ENCODE data around the gene CTRB1. TPM values are rescaled to one million over a fixed set of nuclear protein-coding genes. Genes with fewer than 3 reads are reported as not detected.
"Not testable (repeated sequence)": the region's sequence is repeated elsewhere in the genome, so short reads cannot be mapped to it uniquely, and the experiment has no call there.

The CTRB1 gene
- total RNA-seq, 2 donors from 2014 or later: 19.1 TPM; not detected in 1

DNA sequence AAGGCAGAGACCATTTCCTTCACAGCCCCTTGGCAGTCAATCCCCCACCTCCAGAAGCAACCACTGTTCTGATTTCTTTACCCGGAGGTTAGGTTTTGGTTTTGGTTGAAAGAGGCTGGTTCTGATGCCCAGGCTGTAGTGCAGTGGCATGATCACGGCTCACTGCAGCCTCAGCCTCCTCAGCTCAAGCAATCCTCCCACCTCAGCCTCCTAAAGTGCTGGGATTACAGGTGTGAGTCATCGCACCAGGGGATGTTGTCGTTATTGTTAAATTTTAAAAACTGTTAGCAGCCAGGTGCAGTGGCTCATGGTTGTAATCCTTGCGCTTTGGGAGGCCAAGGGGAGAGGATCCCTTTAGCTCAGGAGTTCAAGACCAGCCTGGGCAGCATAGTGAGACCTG, 8.8 kb upstream of the CTRB1 start:
- Histone ChIP-seq H3K27ac (no peak overlapping the region), H3K9me3 (no peaks in the 10 kb centered on the region), H3K27me3 (no peaks in the 10 kb centered on the region), H3K36me3 (no peaks in the 10 kb centered on the region), H3K4me1 (no peaks in the 10 kb centered on the region), H3K4me3 (no peak overlapping the region), H3K9ac (ENCODE audit: low read depth in 2 of 2, low read length in 2 of 2) (no peak overlapping the region)
- TF ChIP-seq, protein P1, sequence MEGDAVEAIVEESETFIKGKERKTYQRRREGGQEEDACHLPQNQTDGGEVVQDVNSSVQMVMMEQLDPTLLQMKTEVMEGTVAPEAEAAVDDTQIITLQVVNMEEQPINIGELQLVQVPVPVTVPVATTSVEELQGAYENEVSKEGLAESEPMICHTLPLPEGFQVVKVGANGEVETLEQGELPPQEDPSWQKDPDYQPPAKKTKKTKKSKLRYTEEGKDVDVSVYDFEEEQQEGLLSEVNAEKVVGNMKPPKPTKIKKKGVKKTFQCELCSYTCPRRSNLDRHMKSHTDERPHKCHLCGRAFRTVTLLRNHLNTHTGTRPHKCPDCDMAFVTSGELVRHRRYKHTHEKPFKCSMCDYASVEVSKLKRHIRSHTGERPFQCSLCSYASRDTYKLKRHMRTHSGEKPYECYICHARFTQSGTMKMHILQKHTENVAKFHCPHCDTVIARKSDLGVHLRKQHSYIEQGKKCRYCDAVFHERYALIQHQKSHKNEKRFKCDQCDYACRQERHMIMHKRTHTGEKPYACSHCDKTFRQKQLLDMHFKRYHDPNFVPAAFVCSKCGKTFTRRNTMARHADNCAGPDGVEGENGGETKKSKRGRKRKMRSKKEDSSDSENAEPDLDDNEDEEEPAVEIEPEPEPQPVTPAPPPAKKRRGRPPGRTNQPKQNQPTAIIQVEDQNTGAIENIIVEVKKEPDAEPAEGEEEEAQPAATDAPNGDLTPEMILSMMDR (IDR thresholded peaks at IDR 0.05): no peak
- intact Hi-C loops (cut with DNase I): no loop called here
- DNase-seq: no peak

DNA sequence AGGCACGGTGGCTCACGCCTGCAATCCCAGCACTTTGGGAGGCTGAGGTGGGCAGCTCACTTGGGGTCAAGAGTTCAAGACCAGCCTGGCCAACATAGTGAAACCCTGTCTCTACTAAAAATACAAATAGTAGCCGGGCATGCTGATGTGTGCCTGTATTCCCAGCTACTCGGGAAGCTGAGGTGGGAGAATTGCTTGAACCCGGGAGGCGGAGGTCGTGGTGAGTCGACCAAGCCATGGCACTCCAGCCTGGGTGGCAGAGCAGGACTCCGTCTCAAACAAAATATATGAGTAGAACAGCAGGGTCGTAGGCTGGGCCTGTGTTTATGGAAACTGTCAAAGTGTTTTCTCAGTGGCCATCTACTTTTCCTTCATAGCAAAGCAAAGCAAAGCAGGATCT, 7.5 kb upstream of the CTRB1 start:
- H3K27ac ChIP-seq; H3K9ac ChIP-seq (ENCODE audit: low read depth in 2 of 2, low read length in 2 of 2); H3K36me3 ChIP-seq; DNase-seq; H3K4me1 ChIP-seq; H3K4me3 ChIP-seq; H3K27me3 ChIP-seq; intact Hi-C loops (cut with DNase I); H3K9me3 ChIP-seq: not testable (repeated sequence)

DNA sequence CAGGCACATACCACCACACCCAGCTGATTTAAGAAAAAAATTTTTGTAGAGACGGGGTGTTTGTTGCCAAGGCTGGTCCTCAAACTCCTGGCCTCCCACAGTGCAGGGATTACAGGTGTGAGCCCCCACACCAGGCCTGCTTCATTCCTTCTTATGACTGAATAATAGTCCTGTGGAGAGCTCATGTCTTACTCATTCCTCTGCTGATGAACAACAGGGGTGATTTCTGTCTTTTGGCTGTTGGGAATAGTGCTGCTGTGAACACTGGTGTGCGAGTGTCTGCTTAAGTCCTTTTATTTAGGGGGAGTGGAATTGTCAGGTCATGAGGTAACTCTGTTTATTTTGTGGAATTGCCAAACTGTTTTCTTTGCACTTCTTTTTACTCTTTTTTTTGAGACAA, 2.7 kb upstream of the CTRB1 start:
- no peak for DNase-seq
- no peaks in the 10 kb centered on the region for H3K4me1 ChIP-seq
- H3K9ac ChIP-seq (ENCODE audit: low read depth in 2 of 2, low read length in 2 of 2): no peak overlapping the region
- TF ChIP-seq, protein P1 (IDR thresholded peaks at IDR 0.05): no peak
- no peak overlapping the region for H3K4me3 ChIP-seq
- no peaks in the 10 kb centered on the region for H3K36me3 ChIP-seq
- H3K27ac ChIP-seq: no peak overlapping the region
- no peaks in the 10 kb centered on the region for H3K9me3 ChIP-seq
- intact Hi-C loops (cut with DNase I): no loop called here
- no peaks in the 10 kb centered on the region for H3K27me3 ChIP-seq

DNA sequence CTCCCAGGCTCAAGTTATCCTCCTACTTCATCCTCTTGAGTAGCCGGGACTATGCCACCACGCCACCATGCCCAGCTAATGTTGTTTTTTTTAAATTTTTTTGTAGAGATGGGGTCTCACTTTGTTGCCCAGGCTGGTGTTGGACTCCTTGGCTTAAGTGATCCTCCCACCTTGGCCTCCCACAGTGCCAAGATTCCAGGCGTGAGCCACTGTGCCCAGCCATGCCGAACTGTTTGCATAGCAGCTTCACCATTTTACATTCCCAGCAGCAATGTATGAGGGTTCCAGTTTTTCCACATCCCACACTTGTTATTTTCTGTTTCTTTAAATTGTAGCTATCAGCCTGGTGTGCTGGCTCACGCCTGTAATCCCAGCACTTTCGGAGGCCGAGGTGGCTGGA, 2.2 kb upstream of the CTRB1 start:
- Histone ChIP-seq H3K9me3 (no peaks in the 10 kb centered on the region), H3K27ac (no peak overlapping the region)

DNA sequence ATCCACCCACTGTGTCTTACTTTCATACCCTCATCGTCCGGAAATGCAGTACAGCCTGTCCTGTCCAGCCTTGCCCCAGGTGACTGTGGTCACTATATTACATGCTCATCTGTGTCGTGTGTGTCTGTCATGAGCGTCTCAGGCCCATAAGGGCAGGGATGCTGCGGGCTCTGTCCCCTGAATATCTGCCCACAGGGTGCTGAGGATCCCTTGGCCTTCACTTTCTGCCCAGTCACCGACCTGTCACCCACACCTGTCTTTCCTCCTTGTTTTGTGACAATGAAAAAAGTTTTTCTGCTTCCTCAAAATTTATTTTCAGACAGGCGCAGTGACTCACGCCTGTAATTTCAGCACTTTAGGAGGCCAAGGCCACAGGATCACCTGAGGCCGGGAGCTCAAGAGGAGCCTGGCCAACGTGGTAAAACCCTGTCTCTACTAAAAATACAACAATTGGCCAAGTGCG, 1.4 kb upstream of the CTRB1 start:
- DNase-seq: no peak
- H3K27me3 ChIP-seq: no peaks in the 10 kb centered on the region
- no peaks in the 10 kb centered on the region for H3K4me1 ChIP-seq
- TF ChIP-seq, protein P1 (IDR thresholded peaks at IDR 0.05): no peak
- intact Hi-C loops (cut with DNase I): no loop called here
- no peak overlapping the region for H3K4me3 ChIP-seq
- H3K9ac ChIP-seq (ENCODE audit: low read depth in 2 of 2, low read length in 2 of 2): no peak overlapping the region
- H3K9me3 ChIP-seq: no peaks in the 10 kb centered on the region
- no peaks in the 10 kb centered on the region for H3K36me3 ChIP-seq
- no peak overlapping the region for H3K27ac ChIP-seq

More for the DNA sequence above, 2.2 kb upstream of the CTRB1 start:
- no peak for DNase-seq
- TF ChIP-seq, protein P1 (IDR thresholded peaks at IDR 0.05): no peak
- Histone ChIP-seq H3K9ac (ENCODE audit: low read depth in 2 of 2, low read length in 2 of 2) (no peak overlapping the region), H3K27me3 (no peaks in the 10 kb centered on the region), H3K4me1 (no peaks in the 10 kb centered on the region), H3K36me3 (no peaks in the 10 kb centered on the region), H3K4me3 (no peak overlapping the region)
- intact Hi-C loops (cut with DNase I): no loop called here

DNA sequence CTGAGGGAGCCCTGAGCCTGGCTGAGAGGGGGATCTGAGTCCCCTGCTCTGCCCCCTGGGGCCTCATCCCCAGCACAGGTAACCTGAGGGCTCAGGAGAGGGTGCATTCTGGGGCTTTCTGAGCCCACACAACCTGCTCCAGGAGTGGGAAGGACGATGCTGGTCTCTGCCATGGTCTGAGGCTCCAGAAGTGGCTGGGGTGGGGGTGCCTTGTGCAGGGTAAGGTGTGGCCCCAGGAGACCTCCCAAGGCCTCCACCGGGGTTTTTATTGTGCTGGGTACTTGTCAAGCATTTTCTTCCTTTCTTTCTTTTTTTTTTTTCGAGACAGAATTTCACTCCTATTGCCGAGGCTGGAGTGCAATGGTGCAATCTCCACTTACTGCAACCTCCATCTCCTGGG, 300 bp downstream of the CTRB1 start:
- no peak for DNase-seq

More for the DNA sequence above, 300 bp downstream of the CTRB1 start:
- Histone ChIP-seq H3K9me3 (no peaks in the 10 kb centered on the region), H3K9ac (ENCODE audit: low read depth in 2 of 2, low read length in 2 of 2) (no peak overlapping the region), H3K36me3 (no peaks in the 10 kb centered on the region), H3K4me1 (no peaks in the 10 kb centered on the region), H3K27ac (no peak overlapping the region), H3K27me3 (no peaks in the 10 kb centered on the region), H3K4me3 (no peak overlapping the region)
- TF ChIP-seq, protein P1 (IDR thresholded peaks at IDR 0.05): no peak
- intact Hi-C loops (cut with DNase I): no loop called here

All from colonic mucosa (tissue), 4 donors.